Measurements from ENCODE around the gene ILF2. TPM values are rescaled to one million over a fixed set of nuclear protein-coding genes. Genes with fewer than 3 reads are reported as not detected.
A peak's percentile ranks its signal among the peaks of the same experiment; 100 is the strongest.

The ILF2 gene
- total RNA-seq, 3 donors from 2014 or later: 92.2 to 169 (median 147) TPM

GRCh38 chr1:153648000-153648643 lies 22.7 kb downstream of the ILF2 start:
- H3K4me1 ChIP-seq: peaks cover 0 to 7% of the 10 kb centered on the region in 2 donors
- peak overlapping the region; percentile 64 to 69 for H3K27ac ChIP-seq
- no peaks in the 10 kb centered on the region for H3K9me3 ChIP-seq
- DNase-seq (ENCODE audit: low spot score in 2 of 2): no peak
- no peaks in the 10 kb centered on the region for H3K36me3 ChIP-seq
- H3K4me3 ChIP-seq: no peak overlapping the region
- intact Hi-C loops (cut with DNase I; ENCODE audit: low total_unique reads): no loop called here
- no peaks in the 10 kb centered on the region for H3K27me3 ChIP-seq
- TF ChIP-seq POLR2A (IDR thresholded peaks at IDR 0.05) (no peak), CTCF (IDR thresholded peaks at IDR 0.05) (no peak), POLR2AphosphoS5 (IDR thresholded peaks at IDR 0.05) (no peak)

GRCh38 chr1:153647346-153647714 lies 23.5 kb downstream of the ILF2 start:
- Histone ChIP-seq H3K9me3 (no peaks in the 10 kb centered on the region), H3K27me3 (no peaks in the 10 kb centered on the region), H3K27ac (peak overlapping the region; percentile 66 to 69), H3K4me3 (no peak overlapping the region), H3K4me1 (peaks cover 0 to 7% of the 10 kb centered on the region in 2 donors), H3K36me3 (no peaks in the 10 kb centered on the region)
- DNase-seq (ENCODE audit: low spot score in 2 of 2): no peak
- TF ChIP-seq POLR2A (IDR thresholded peaks at IDR 0.05) (no peak), CTCF (IDR thresholded peaks at IDR 0.05) (no peak), POLR2AphosphoS5 (IDR thresholded peaks at IDR 0.05) (no peak)
- intact Hi-C loops (cut with DNase I; ENCODE audit: low total_unique reads): no loop called here

DNA sequence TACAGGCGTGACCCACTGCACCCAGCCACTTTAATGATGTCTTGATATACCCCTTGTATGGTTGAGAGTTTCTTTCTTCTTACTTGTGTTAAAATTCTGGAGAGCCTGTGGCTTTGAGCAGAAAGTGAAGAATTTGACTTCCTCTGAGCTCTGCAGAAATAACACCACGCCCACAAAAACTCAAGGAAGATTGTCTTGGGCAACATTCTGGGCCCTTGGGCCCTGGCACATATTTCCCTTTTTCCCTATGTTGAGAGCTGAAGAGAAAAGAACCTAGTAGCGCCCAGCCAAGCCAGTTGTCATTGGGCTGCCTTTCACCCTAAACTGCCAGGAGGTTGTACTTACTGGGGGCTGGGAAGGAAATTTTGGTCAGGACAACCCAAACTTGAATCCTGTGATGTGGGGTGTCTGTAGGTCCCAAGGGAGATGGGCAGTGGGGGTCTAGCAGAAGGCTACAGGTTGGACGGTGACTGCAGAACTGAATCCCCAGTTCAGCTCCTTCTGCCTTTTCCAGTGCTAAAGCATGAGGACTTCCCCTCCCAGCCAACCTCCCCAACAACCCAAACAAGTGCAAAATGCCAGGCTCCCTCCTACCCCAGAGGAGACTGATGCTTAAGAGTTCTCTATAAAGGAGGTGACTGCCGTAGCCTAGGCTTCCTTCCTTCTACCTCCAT lies 24.0 kb downstream of the ILF2 start:
- Histone ChIP-seq H3K27ac (peak overlapping the region; percentile 66 to 69), H3K27me3 (no peaks in the 10 kb centered on the region), H3K36me3 (no peaks in the 10 kb centered on the region), H3K9me3 (no peaks in the 10 kb centered on the region), H3K4me3 (no peak overlapping the region), H3K4me1 (peaks cover 0 to 7% of the 10 kb centered on the region in 2 donors)
- no peak for DNase-seq (ENCODE audit: low spot score in 2 of 2)
- no peak for TF ChIP-seq POLR2A (IDR thresholded peaks at IDR 0.05)
- TF ChIP-seq CTCF (IDR thresholded peaks at IDR 0.05): no peak
- TF ChIP-seq POLR2AphosphoS5 (IDR thresholded peaks at IDR 0.05): no peak
- intact Hi-C loops (cut with DNase I; ENCODE audit: low total_unique reads): no loop called here

- H3K36me3 ChIP-seq: no peaks in the 10 kb centered on the region
- H3K9me3 ChIP-seq: no peaks in the 10 kb centered on the region
- TF ChIP-seq POLR2AphosphoS5 (IDR thresholded peaks at IDR 0.05) (no peak), POLR2A (IDR thresholded peaks at IDR 0.05) (no peak), CTCF (IDR thresholded peaks at IDR 0.05) (no peak)
- intact Hi-C loops (cut with DNase I; ENCODE audit: low total_unique reads): no loop called here
- H3K4me3 ChIP-seq: no peak overlapping the region
- no peaks in the 10 kb centered on the region for H3K27me3 ChIP-seq
- H3K4me1 ChIP-seq: no peaks in the 10 kb centered on the region
- H3K27ac ChIP-seq: peak overlapping the region in 1 of 2 donors; percentile 64
- no peak for DNase-seq (ENCODE audit: low spot score in 2 of 2)
Observed at GRCh38 chr1:153643816-153644215, 27.0 kb downstream of the ILF2 start.

DNA sequence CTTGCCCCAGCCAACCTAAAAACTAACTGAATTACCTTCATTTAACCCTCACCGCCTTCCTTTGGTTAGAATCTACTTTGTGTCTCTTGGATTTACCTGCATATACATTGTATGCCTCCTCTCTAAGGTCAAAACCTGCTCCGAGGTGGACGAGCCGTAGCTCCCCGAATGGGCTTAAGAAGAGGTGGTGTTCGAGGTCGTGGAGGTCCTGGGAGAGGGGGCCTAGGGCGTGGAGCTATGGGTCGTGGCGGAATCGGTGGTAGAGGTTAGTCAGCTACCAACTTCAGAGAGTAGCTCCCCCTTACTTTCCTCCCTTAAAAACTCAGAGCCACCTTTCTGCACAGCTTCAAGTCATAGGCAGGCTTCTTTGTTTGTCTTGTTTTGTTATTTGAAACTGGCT lies 27.7 kb downstream of the ILF2 start:
- TF ChIP-seq POLR2AphosphoS5 (IDR thresholded peaks at IDR 0.05) (no peak), POLR2A (IDR thresholded peaks at IDR 0.05) (no peak), CTCF (IDR thresholded peaks at IDR 0.05) (no peak)
- no peaks in the 10 kb centered on the region for H3K9me3 ChIP-seq
- no peaks in the 10 kb centered on the region for H3K27me3 ChIP-seq
- no peaks in the 10 kb centered on the region for H3K36me3 ChIP-seq
- peak overlapping the region; percentile 2 to 6 for H3K27ac ChIP-seq
- intact Hi-C loops (cut with DNase I; ENCODE audit: low total_unique reads): no loop called here
- no peaks in the 10 kb centered on the region for H3K4me1 ChIP-seq
- no peak for DNase-seq (ENCODE audit: low spot score in 2 of 2)
- no peak overlapping the region for H3K4me3 ChIP-seq

Measured in breast epithelium (tissue), 4 donors.